Upper lobe of left lung (tissue), 6 donors: ENCODE data around the gene GGT5. TPM values are rescaled to one million over a fixed set of nuclear protein-coding genes. Genes with fewer than 3 reads are reported as not detected.
"Not testable (repeated sequence)": the region's sequence is repeated elsewhere in the genome, so short reads cannot be mapped to it uniquely, and the experiment has no call there.

Experiments used
- ATAC-seq, 2 donors: fragments of 200-7000 bp; cut with Tn5 transposase; one replicate each; pipeline ENCODE4 v1.9.1; 2022; ENCODE audit warnings: mild to moderate bottlenecking in 2 of 2, moderate library complexity in 2 of 2; ENCODE audit not compliant: low FRiP score in 2 of 2
- DNase-seq, 2 donors: peaks; one replicate each; pipeline ENCODE4 v3.0.0-alpha.2; 2019 to 2020
- H3K27ac ChIP-seq, 4 donors: fragments of 200-600 bp; sonication (generic); one replicate each; pipeline ENCODE4 v1.5.1; 2016 to 2019
- H3K27me3 ChIP-seq, 4 donors: fragments of 200-600 bp; sonication (generic); one replicate each; pipeline ENCODE4 v1.5.1; 2017 to 2019
- H3K36me3 ChIP-seq, 4 donors: fragments of 200-600 bp; sonication (generic); one replicate each; pipeline ENCODE4 v1.5.1; 2016 to 2019
- H3K4me1 ChIP-seq, 4 donors: fragments of 200-600 bp; sonication (generic); one replicate each; pipeline ENCODE4 v1.5.1; 2018 to 2019
- H3K4me3 ChIP-seq, 4 donors: fragments of 200-600 bp; sonication (generic); one replicate each; pipeline ENCODE4 v1.5.1; 2017 to 2019; ENCODE audit warnings: mild to moderate bottlenecking in 2 of 4, moderate library complexity in 1 of 4
- H3K9me3 ChIP-seq, 4 donors: fragments of 200-600 bp; sonication (generic); one replicate each; pipeline ENCODE4 v1.5.1; 2018 to 2019
- CTCF ChIP-seq, 6 experiments: fragments of 450-650 bp in 4 of 6; fragments of 200-600 bp in 2 of 6; sonication (generic) in 2 of 6; IDR thresholded peaks; one replicate each; pipeline ENCODE4 v1.5.1; 2016 to 2019; ENCODE audit warnings: antibody characterized with exemption in 6 of 6
- EP300 ChIP-seq, 4 donors: sonication (generic); formaldehyde crosslinking; IDR thresholded peaks; one replicate each; pipeline ENCODE4 v1.5.1; 2017; ENCODE audit warnings: antibody characterized with exemption in 4 of 4, control low read depth in 2 of 4
- POLR2A ChIP-seq, 4 donors: fragments of 450-650 bp; IDR thresholded peaks; one replicate each; pipeline ENCODE4 v1.5.1; 2016 to 2017; ENCODE audit warnings: antibody characterized with exemption in 4 of 4, mild to moderate bottlenecking in 2 of 4
- POLR2AphosphoS5 ChIP-seq, 2 donors: sonication (generic); formaldehyde crosslinking; IDR thresholded peaks; one replicate each; pipeline ENCODE4 v1.5.1; 2017; ENCODE audit warnings: antibody characterized with exemption in 2 of 2
- WGBS, 2 donors: methylation state at CpG; one replicate each; pipeline ENCODE4 v1.1.5; 2017 to 2018; 5-methylcytosine and 5-hydroxymethylcytosine counted together
- total RNA-seq, 6 donors: library from RNA; depleted of rRNA in 4 of 6; stranded (reverse); fragments of >200 nt in 4 of 6; gene quantifications; one replicate each; pipeline versions ENCODE4 v1.1.0 to v1.2.1, GENCODE V29; 2016 to 2021
- donor health status: DM: no; HTN: no; CAD: no; lungs with moderate emphysema.
- donor health status: DM: no; HTN: yes; CAD: no; lungs with severe emphysema.

The GGT5 gene
- total RNA-seq, 6 donors from 2014 or later, result 4.2 to 47.4 (median 29.6) TPM

DNA sequence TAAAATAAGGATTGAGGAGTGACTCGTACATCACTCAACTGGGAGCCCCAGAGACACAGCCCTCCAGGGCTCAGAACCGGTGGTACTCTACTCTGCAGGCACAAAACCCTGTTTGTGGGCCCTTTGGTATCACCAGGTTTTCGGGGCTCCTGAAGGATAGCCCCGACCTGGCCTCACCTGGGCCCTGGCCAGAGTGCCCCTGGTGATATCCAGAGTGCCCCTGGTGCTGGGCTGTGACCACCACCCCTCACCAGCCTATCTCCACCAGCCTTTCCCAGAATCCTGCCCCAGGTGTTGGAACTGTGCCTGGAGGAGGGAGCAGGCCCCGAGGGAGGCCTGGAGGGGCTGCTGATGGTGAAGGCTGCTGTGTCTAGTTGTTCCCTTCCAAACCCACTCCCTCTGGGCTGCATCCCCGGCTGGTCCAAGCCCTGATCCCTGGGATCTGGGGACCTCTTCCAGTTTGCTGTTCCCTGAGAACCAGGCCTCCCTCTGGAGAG lies 2.2 kb upstream of the GGT5 start:
- peak in 1 of 2 donors; percentile 24 for ATAC-seq
- H3K4me3 ChIP-seq, result no peak overlapping the region

DNA sequence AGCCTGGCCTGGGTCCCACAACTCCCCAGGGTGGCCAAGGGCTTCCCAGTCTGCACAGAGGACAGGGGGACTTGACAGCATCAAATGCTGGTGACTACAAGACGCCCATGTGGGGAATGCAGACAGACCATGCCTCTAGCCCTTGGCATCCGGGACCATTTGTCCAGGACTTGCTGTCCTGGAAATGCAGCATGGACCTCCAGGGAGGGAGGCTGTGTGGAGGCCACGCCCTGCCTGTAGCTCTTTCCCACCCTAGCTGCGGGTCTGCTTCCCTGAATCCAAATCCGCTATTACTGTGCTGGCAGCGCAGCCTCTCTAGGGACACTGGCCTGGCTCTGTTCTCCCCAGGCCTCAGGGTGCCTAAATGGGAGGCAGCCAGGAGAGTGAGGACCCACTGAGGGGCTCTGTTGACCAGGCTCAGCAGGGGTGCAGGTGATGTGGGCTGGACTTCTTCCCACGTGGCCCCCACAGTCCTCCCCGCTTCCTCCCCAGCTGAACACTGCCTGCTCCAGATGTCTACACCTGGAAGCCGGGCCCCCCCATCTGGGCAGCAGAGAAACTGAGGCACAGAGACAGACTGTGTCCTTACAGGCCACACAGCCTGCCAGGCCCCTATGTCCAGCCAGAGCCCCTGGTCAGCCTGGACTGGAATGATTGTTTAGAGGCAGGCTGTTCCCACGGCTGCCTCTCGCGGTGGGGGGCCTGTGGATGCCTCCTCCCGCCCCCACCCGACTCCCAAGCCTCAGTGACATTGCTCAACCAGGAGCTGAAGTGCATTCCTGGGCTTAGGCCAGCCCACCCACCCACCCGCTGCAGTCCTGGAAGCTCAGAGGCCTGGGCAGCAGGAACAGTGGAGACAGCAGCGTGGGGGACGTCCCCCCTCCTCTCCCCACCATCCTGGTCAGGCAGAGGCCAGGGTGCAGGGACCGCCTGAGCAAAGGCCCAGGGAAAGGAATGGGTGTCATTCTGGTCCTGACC lies 991 bp upstream of the GGT5 start:
- 17 to 49% methylated on average over 1 to 10 of the region's 18 CpGs for WGBS, 2 donors
- ATAC-seq, result peak; percentile 85 to 86
- H3K4me1 ChIP-seq, result peaks cover 53 to 58% (median 56%) of the 10 kb centered on the region in 4 donors
- DNase-seq, result peak in 1 of 2 donors; percentile 82
- TF ChIP-seq EP300 (IDR thresholded peaks at IDR 0.05), result peak in 3 of 4 donors; percentile 61 to 100 (median 99)
- TF ChIP-seq POLR2AphosphoS5 (IDR thresholded peaks at IDR 0.05), result peak; percentile 81 to 97
- TF ChIP-seq CTCF (IDR thresholded peaks at IDR 0.05), result peak in 2 of 6 experiments; percentile 9 to 10
- not testable (repeated sequence) for H3K36me3 ChIP-seq, H3K27me3 ChIP-seq, H3K9me3 ChIP-seq
- peak overlapping the region in 2 of 4 donors; percentile 5 to 24 for H3K4me3 ChIP-seq
- H3K27ac ChIP-seq, result peak overlapping the region; percentile 82 to 93 (median 88)

More for the DNA sequence above, 2.2 kb upstream of the GGT5 start:
- H3K9me3 ChIP-seq, result no peaks in the 10 kb centered on the region
- no peak for DNase-seq
- 52 to 66% methylated on average over 4 to 6 of the region's 6 CpGs for WGBS, 2 donors
- H3K27ac ChIP-seq, result peak overlapping the region; percentile 82 to 93 (median 88)
- TF ChIP-seq POLR2AphosphoS5 (IDR thresholded peaks at IDR 0.05) (no peak), EP300 (IDR thresholded peaks at IDR 0.05) (peak in 1 of 4 donors; percentile 13), POLR2A (IDR thresholded peaks at IDR 0.05) (peak in 1 of 4 donors; percentile 8), CTCF (IDR thresholded peaks at IDR 0.05) (no peak)
- peaks cover 53 to 56% (median 54%) of the 10 kb centered on the region in 4 donors for H3K4me1 ChIP-seq
- H3K36me3 ChIP-seq, result no peaks in the 10 kb centered on the region
- H3K27me3 ChIP-seq, result no peaks in the 10 kb centered on the region

DNA sequence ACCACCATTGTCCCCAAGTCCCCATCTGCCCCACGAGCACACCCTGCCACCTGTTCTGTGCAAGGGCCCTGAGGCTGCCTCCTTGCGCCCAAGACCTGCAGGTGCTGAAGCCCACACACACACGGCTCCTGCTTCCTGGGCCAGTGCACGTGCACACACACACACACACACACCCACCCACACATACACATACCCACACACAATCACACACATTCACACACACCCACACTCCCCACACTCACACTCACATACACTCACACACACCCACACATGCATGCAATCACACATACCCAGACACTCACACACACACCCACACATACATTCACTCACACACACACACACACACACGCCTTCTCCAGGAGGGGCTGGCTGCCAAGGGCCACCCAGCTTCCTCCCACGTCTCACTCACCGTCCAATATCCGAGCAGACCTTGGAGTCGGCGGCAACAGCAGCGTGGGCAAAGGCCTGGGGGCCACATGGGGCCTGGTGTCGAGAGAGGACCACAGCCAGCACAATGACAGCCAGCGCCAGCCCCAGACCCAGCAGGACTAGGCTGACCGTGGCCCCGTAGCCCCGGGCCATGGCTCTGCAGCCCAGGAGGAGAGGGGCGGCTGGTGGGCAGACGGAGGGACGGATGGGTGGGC lies 616 bp downstream of the GGT5 start:
- H3K27ac ChIP-seq, result peak overlapping the region; percentile 82 to 93 (median 88)
- WGBS, 2 donors, result 45 to 71% methylated on average over 13 to 19 of the region's 19 CpGs

GRCh38 chr22:24243417-24243816 lies 1.5 kb downstream of the GGT5 start:
- Histone ChIP-seq H3K4me1 (peaks cover 53 to 58% (median 56%) of the 10 kb centered on the region in 4 donors), H3K27ac (peak overlapping the region; percentile 70 to 89 (median 84)), H3K4me3 (peak overlapping the region in 1 of 4 donors; percentile 26)
- not testable (repeated sequence) for H3K36me3 ChIP-seq, H3K27me3 ChIP-seq, H3K9me3 ChIP-seq
- ATAC-seq (peak in 1 of 2 donors; percentile 68), DNase-seq (peak in 1 of 2 donors; percentile 63)
- WGBS, 2 donors, result 34% methylated on average over 3 of the region's 3 CpGs; no CpG with 5 or more reads in 1 of the 2 donors
- peak; percentile 63 to 81 for TF ChIP-seq POLR2AphosphoS5 (IDR thresholded peaks at IDR 0.05)
- peak in 3 of 4 donors; percentile 21 to 93 (median 90) for TF ChIP-seq EP300 (IDR thresholded peaks at IDR 0.05)

More for the DNA sequence above, 616 bp downstream of the GGT5 start:
- no peak for DNase-seq
- peak overlapping the region; percentile 1 to 27 (median 22) for H3K4me3 ChIP-seq
- H3K9me3 ChIP-seq, result no peaks in the 10 kb centered on the region
- TF ChIP-seq EP300 (IDR thresholded peaks at IDR 0.05) (no peak), POLR2AphosphoS5 (IDR thresholded peaks at IDR 0.05) (peak; percentile 50)
- H3K27me3 ChIP-seq, result no peaks in the 10 kb centered on the region
- no peaks in the 10 kb centered on the region for H3K36me3 ChIP-seq
- peaks cover 53 to 58% (median 56%) of the 10 kb centered on the region in 4 donors for H3K4me1 ChIP-seq
- ATAC-seq, result peak; percentile 43 to 65

DNA sequence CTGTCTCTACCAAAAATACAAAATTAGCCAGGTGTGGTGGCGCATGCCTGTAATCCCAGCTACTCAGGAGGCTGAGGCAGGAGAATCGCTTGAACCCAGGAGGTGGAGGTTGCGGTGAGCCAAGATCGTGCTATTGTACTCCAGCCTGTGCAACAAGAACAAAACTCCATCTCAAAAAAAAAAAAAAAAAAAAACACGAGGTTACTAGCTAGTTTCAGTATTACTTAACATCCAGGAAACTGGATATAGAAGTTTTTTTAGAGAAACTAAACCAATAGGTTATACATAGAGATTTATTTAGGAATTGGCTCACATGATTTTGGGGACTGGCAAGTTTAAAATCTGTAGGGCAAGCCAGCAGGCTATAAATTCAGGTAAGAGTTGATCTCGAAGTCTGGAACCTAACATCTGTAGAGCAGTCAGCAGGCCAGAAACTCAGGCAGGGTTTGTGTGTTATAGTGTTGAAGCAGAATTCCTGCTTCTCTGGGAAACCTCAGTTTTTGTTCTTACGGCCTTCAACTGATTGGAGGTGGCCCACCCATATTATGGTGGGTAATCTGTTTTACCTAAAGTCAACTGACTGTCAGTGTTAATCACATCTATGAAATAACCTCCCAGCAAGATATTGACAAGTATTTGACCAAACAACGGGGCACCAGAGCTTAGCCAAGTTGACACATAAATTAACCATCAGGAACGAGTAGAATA lies 3.7 kb downstream of the GGT5 start:
- H3K27me3 ChIP-seq, H3K27ac ChIP-seq, ATAC-seq, H3K36me3 ChIP-seq, DNase-seq, H3K4me3 ChIP-seq, H3K9me3 ChIP-seq: not testable (repeated sequence)
- WGBS, 2 donors, result 83% methylated on average over 9 of the region's 9 CpGs
- H3K4me1 ChIP-seq, result peaks cover 36 to 40% (median 38%) of the 10 kb centered on the region in 4 donors
